DMS 273 (cell line): ENCODE measurements around the gene ZNF579.
"Not testable (repeated sequence)": the region's sequence is repeated elsewhere in the genome, so short reads cannot be mapped to it uniquely, and the experiment has no call there.

Source experiments
- DNase-seq: peaks from one replicate; lab custom pipeline; 2025; ENCODE audit not compliant: unreplicated experiment; lab: John Stamatoyannopoulos, UW

Gene ZNF579

DNA sequence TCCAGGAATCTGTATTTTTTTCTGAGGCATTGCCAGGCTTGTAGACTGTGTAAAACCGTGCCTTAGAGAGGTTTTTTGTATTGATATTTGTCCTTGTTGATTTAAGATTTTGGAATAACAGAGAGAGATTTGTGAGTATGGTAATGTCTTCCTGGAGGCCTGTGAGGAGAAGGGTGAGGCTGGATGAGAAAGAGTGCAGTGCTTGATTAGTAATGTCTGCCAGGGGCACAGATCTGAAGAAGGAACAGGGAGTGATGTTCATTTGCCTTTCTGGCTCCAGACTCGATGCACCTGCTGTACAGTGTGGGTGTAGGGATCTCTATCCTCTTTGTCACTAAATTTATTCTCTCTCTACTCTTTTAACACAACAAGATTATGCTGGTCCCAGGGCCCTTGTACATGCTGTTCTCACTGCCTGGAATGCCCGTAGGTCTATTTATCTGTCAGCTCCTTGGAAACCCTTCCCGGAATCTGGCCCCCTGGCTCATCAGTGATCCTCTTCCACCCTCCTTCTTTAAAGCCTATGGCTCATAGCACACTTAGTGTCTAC is 14.4 kb upstream of the ZNF579 start:
- no peak for DNase-seq

DNA sequence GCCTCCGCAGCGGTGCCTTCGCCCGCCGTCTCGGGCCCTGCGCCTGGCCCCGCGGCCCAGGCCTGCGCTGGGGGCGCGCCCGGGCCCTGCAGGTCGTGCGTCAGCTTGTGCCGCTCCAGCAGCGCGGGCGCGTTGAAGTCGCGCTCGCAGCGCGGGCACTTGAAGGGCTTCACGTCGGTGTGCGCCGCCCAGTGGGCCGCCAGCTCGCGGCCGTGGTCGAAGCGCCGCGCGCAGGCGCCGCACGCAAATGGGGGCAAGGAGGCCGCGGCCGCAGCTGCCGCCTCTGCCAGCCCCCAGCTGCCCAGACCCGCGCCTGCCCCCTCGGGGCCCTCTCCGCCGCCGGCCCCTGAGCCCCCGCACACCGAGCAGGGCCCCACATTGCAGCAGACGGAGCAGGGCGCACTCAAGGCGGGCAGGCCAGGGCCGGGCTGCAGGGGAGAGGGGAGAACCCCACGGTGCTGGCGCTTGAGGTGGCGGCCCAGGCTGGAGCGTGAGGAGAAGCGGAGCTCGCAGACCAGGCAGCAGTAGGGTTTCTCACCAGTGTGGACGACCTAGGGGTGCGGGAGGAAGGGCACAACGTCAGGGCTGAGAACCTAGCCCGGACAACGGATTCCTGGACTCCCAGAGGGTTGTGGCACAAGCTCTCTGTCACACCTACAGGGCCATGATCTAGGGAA is 12.6 kb upstream of the ZNF579 start:
- DNase-seq, result no peak

DNA sequence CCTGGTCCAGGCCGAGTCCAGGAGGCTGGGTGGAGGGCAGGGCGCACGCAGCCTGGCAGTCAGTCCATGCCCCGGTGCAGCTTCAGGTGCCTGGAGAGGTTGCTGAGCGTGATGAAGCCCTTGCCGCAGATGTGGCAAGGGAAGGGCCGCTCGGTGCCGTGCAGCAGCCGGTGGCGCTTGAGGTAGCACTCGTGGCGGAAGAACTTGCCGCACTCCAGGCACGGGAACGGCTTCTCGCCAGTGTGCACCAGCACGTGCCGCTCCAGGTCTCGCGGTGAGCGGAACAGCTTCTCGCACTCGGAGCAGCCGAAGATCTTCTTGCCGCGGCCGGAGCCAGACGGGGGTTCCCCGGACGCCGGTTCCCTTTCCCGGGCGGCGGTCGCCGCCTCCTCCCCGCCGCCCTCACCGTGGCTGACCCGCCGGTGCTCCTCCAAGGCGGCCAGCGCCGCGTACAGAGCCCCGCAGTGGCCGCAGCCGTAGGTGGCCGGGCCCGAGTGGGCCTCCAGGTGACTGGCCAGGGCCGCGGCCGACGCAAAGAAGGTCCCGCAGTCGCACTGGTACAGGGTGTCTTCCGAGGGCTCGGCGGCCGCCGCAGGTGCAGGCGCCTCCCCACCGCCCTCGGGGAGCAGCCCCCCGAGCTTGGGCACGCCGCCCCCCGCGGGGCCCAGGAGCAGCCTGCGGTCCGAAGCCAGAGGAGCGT is 11.9 kb upstream of the ZNF579 start:
- no peak for DNase-seq

DNA sequence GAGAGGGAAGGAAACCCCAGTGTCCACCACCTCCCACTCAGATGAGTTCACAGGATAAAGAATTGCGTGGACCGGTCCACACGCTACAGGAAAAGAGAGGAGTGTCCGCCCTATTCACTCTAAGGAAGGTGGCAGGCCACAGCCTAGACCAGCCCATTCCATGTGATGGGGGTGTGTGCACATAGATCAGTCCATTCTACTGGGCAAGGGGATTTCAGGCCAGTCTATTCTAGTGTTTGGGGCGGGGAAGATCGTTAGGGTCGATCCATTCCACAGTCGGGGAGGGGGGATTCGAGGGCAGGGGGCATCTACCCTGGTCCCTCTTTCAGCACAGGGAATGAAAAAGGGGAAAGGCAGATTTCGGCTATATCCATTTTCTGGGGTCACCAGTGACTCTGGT is 10.9 kb upstream of the ZNF579 start:
- DNase-seq, result peak; percentile 43

DNA sequence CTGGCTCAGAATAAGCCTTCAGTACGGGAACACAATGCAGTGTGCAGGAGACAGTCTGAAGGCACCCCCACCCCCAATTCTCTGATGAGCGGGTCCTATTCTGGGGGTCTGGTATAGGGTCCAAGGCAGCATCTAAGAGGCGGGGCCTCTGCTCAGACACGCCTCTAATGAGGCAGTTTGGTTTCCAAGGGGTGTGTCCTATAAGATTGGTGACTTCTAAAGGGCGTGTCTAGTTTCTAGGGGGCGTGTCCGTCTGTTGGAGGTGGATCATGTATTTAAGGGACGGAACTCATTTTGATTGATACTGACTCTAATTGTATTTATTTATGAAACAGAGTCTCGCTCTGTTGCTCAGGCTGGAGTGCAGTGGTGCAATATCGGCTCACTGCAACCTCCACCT is 10.0 kb upstream of the ZNF579 start:
- DNase-seq, result peak; percentile 60

DNA sequence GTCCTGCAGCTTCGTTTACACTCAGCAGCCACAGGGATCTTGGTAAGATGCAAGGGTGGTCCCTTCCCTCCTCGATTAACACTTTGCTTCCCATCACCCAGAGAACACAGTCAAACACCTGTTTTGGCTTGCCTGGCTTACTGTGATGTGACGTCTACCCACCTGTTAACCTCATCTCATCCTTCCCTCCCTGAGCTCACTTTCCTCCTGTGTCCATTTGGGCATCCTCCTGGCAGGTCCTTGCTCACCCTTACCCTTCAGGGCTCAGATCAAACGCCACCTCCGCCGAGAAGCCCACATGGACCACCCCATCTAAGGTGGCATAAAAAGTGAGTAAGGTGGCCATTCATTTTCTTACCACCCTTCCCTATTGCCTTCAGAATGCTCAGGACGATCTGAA is 9.5 kb upstream of the ZNF579 start:
- DNase-seq, result no peak

DNA sequence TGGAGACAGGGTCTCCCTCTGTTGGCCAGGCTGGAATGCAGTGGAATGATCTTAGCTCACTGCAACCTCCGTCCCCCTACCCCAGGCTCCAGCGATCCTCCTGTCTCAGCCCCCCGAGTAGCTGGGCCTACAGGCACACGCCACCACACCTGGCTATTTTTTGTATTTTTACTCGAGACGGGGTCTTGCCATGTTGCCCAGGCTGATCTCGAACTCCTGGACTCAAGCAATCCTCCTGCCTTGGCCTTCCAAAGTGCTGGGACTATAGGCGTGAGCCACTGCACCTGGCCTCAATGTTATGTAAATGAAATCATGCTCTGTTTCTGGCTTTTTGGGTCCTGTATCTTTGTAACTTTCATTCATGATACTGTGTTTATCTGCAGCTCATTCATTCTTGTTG is 8.1 kb upstream of the ZNF579 start:
- DNase-seq, result no peak

DNA sequence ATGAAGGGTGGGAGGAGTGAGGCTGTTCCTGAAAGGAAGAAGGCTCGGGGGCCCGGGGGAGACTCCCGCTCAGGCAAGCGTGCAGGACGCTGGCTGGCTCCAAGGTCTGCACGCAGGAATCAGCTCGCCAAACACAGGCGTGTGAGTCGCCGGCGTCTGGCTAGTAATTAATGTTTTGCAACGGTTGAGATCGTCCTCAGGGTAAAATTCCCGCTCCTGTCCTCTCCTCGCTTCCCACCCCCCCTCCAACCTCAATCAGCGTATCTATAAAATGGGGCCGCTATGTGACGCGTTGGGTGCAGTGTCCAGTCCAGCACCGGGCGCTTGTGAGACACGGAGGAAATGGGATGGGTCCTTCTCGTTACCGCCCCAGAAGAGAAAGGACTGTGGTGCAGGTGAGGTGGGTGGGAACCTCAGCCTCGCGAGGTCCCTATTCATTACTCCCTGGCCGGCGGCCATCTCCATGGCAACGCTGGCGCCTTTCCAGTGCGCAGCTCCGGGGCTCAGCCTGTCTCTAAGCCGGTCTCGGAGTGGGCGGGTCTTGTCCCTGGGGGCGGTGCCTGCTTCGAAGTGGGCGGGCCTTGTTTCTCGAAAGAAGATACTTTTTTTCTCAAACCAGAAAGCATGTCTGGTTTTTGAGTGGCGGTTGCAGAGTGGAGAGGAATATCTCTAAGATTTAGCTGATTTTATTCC is 6.5 kb upstream of the ZNF579 start:
- DNase-seq, result peak; percentile 98

DNA sequence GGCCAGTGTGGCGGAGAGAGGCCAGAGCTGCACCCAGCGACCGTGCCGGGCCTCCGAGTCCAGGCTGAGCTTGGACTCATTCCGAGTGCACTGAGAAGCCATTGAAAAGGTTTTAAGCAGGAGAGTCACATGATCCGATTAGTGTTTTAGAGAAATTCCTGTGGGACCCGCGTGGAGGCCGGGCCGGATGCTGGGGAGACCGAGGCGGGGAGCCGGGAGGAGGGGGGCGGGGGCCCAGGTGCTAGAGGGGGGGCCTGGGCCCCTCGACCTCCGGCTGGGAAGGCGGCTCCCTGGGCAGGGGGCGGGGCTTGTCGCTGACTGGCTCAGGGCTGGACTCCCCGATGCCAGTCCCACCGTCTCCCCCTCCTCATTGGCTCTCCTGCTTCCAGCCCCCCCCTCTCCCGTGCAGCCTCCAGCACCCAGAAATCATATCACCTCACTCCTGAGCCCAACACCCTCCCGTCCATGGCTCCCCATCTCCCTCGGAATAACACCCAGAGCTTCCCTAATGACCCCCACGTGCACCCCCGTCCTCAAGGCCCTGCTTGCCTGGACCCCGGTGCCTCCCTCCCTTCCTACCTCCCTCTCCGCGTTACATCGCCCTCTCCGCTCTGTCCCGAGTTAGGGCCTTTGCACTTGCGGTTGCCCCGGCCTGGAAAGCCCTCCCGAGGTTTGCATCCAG is 5.2 kb upstream of the ZNF579 start:
- peak; percentile 85 for DNase-seq

DNA sequence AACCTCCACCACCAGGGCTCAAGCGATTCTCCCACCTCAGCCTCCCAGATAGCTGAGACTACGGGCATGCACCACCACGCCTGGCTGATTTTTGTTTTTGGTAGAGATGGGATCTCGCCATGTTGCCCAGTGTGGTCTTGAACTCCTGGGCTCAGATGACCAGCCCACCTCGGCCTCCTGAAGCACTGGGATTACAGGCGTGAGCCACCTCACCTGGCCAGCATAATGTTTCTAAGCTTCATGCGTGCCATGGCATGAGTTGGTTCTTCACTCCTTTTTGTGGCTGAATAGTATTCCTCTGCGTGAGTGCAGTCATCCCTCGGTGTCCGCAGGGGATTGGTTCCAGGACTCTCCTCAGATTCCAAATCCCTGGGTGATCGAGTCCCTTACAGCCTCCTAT is 4.2 kb upstream of the ZNF579 start:
- DNase-seq, result no peak

DNA sequence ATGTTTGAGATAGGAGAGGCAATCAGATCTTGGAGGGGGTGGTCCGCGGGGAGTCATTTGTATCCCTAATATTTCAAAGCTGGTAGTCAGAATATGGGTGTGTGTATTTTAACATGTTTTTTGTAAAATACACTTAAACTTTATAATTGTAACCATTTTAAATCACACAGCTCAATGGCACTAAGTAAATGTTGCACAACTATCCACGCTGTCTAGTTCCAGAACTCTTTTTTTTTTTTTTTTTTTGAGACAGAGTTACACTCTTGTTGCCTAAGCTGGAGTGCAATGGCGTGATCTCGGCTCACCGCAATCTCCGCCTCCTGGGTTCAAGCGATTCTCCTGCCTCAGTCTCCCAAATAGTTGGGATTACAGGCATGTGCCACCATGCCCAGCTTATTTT is 3.2 kb upstream of the ZNF579 start:
- not testable (repeated sequence) for DNase-seq

DNA sequence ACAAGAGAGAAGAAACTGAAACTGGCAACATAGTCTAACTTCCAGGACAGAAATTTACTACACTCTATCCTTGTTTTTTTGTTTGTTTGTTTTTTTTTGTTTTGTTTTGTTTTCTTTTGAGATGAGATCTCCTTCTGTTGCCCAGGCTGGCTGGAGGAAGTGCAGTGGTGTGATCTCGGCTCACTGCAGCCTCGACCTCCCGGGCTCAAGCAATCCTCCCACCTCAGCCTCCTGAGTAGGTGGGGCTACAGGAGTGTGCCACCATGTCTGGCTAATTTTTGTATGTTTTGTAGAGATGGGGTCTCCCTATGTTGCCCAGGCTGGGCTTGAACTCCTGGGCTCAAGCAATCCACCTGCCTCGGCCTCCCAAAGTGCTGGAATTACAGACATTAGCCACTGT is 1.6 kb upstream of the ZNF579 start:
- DNase-seq, result not testable (repeated sequence)

DNA sequence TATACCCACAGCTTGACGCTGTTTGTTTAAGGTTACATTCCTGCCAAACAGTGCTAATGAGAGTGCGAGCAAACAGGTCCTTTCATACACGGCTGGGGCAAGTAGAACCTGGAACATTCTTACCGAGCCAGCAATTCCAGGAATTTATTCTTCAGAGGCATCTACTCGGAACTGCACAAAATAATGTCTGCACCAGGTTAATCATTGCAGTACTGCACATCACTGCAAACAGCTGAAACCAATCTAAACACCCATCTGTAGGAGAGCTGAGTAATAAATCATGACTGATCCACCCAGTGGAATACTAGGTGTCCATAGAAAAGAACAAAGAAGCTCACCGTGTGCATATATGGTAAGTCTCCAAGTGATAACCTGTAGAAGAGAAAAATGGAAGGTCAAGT is 1.2 kb upstream of the ZNF579 start:
- DNase-seq, result no peak

DNA sequence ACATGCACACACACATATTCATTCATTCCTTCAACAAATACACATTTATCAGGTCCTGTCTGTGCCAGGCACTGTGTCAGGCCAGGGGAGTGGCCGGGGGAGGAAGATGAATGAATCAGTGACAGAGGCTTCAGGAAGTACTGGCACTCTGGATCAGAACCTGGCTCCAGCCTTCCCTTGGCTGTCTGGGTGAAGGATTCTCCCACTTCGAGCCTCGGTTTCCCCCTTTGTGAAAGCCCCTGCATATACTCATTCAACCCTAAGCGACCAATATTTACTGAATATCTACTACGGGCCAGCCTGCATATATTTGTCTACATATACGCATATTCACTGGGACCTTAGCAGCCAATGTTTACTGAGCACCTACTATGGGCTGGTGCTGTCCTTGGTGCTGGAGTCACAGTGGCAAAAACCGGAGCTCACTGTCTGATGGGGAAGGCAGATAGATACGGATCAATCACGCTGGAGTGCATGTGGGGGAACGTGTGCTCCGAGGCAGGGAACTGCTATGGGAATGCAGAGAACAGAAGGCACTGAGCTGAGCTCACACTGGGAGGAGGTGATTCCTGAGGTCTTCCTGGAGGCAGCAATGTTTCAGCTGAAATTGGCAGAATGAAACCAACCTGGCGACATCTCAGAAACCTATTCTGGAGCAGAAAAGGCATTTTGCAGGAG is 636 bp upstream of the ZNF579 start:
- peak; percentile 32 for DNase-seq

DNA sequence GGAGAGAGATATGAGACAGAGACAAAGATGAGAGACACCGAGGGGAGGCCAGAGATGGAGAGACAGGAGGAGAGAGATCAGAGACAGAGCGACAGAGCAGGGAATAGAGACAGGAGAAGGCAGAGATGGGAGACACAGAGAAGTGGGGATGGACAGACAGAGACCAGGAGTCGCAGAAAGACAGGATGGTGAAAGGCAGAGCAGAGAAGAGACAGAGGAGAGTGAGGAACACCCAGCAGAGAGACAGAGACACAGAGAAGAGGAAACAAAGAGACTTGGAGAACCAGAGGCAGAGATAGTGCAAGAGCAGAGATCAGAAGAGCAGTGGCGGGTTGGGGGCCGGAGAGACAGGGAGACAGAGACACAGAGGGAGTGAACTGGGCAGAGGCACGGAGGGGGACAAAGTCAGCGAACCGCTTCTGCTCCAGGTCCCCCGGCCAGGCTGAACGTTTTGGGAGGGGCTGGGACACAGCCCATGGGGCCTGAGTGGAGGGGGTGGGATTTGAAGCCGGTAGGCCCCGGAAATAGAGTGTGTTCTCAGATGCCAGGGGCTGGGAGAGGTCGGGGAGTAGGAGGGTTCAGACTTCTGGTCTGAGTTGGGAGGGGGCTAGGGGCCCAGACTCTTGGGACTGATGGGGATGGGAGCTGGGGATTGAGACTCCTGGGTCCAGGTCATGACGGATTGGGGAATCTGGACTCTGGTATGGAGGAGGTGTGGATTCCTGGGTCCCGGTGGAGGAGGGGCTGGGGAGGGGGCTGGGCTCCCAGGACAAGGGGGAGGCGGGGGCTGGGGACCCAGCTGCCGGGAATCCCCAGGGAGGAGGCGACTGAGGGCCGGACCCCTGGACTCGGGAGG is 654 bp downstream of the ZNF579 start:
- DNase-seq, result peak; percentile 62

DNA sequence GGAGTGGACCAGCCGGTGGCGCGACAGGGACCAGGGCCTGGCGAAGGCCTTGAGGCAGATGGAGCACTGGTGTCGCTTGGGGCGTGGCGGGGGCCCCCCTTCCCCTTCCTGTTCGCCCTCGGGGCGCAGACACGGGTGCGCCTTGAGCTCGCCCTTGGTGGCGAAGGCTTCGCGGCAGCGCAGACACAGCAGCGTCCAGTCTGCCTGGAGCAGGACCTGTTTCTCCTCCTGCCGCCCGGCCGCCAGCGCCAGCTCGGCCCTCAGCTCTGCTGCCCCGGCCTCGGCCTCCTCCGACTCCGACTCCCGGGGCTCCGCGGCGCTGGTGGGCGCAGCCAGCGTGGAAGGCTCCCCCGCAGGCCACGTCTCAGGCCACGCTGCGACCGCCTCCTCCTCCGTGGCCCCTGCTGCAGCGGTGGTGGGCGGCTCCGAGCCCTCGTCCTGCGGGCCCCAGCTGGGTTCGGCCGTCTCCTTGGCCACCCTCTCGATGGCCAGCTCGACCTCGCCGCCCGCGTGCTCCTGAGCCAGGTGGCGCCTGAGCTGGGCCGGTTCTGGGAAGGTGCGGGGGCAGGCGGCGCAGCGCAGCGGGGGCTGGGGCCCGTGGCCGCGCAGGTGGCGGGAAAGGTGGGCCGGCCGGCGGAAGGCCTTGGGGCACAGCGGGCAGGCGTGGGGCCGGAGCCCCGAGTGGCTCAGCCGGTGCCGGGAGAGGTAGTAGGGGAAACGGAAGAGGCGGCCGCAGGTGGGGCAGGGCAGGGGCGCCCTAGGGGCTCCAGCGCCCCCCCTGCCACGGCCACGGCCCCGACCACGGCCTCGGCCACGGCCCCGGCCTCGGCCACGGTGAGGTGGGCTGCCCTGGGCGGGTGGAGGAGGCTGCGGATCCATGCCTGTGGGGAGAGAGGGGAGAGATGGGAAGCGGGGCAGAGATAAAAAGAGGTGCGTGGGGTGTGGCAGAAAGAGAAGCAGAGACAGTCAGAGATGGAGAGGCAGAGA is 1.6 kb downstream of the ZNF579 start:
- DNase-seq, result no peak

DNA sequence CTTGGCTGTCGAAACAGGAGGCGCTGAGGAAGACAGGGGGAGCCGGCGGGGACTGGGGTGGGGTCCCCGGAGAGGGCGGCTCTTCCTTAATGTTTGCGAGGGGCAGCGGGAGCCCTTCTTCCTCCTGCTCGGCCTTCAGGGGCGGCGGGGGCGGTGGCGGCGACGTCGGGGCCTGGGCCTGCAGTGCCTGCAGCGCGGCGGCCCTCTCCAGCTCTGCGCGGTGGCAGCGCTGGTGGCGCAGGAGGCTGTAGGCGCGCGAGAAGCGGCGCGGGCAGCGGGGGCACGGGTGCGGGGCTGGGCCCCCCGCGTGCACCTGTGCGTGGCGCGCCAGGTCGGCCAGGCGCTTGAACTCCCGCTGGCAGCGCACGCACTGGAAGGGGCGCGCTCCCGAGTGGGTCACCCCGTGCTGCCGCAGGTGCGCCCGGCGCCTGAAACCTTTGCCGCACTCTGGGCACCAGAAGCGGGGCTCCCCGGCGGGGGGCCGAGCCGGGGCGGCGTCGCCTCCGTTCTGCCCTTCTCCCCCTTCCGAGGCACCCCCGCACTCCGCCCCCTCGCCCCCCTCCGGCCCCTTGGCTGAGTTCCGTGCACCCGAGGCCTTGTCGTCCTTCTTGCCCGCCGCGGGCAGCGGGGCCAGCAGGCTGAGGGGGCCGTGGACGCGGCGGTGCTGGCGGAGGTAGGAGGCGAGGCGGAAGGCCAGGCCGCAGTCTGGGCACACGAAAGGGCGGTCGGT is 2.5 kb downstream of the ZNF579 start:
- no peak for DNase-seq

DNA sequence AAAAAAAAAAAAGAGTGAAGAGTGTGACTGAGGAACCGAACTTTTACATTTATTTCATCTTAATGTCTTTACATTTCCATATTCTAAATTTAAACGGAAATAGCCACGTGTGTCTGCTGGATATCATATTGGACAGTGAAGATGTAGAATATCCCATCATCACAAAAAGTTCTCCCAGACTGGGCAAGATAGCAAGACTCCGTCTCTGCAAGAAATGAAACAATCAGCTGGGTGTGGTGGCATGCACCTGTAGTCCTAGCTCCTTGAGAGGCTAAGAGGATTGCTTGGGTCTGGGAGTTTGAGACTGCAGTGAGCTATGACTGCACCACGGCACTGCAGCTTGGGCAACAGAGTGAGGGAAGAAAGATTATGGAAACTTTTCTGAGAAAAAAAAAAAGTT is 3.9 kb downstream of the ZNF579 start:
- no peak for DNase-seq
